Measurements from ENCODE around the gene PLAC8. TPM values are rescaled to one million over a fixed set of nuclear protein-coding genes. Genes with fewer than 3 reads are reported as not detected.

Gene PLAC8
- total and polyA plus RNA-seq, 7 donors, result 0.13 to 1.6 (median 0.88) TPM

GRCh38 chr4:83040269-83040668 is 74.3 kb downstream of the PLAC8 start:
- Histone ChIP-seq H3K4me3 (no peak overlapping the region), H3K9me3 (no peaks in the 10 kb centered on the region), H3K36me3 (ENCODE audit: insufficient read depth in 1 of 2, low read depth in 1 of 2) (peaks cover 0 to 2% of the 10 kb centered on the region in 2 donors), H3K27me3 (ENCODE audit: insufficient read depth in 3 of 3, low read length in 2 of 3) (no peaks in the 10 kb centered on the region), H3K27ac (peak overlapping the region; percentile 4), H3K4me1 (peaks cover 32% of the 10 kb centered on the region)
- no peak for DNase-seq
- no peak for TF ChIP-seq CTCF (IDR thresholded peaks at IDR 0.05)
- ATAC-seq, result no peak
- 80 to 90% (median 84%) methylated on average over 3 of the region's 3 CpGs for WGBS, 3 donors
- intact Hi-C loops (cut with DNase I), result no loop called here

Other genes with a start within 250 kb of the PLAC8 start
- gene SEC31A, start 223.6 kb downstream of the PLAC8 start, total RNA-seq, result 100 to 1,000 TPM in 3 of 4 donors, 10 to 100 TPM in 1; 94.6 to 117 (median 106) TPM
- gene SEC31A, start 223.6 kb downstream of the PLAC8 start, polyA plus RNA-seq, result 100 to 1,000 TPM in 1 of 3 donors, 10 to 100 TPM in 2; 77.7 to 120 (median 98.0) TPM
- 10 to 100 TPM in 1 of 4 donors, 1 to 10 TPM in 3; 7.3 to 10.2 (median 7.8) TPM for gene THAP9, start 214.0 kb downstream of the PLAC8 start, total RNA-seq
- gene THAP9, start 214.0 kb downstream of the PLAC8 start, polyA plus RNA-seq, result 1 to 10 TPM; 3.4 to 8.4 (median 5.6) TPM
- 10 to 100 TPM in 2 of 4 donors, 1 to 10 TPM in 2; 6.3 to 13.6 (median 9.6) TPM for gene LIN54, start 103.9 kb downstream of the PLAC8 start, total RNA-seq
- 10 to 100 TPM in 1 of 3 donors, 1 to 10 TPM in 2; 4.9 to 14.7 (median 5.0) TPM for gene LIN54, start 103.9 kb downstream of the PLAC8 start, polyA plus RNA-seq
- gene COPS4, start 79.5 kb downstream of the PLAC8 start, total RNA-seq, result 10 to 100 TPM; 51.2 to 71.7 (median 65.8) TPM
- 10 to 100 TPM; 32.5 to 89.8 (median 42.6) TPM for gene COPS4, start 79.5 kb downstream of the PLAC8 start, polyA plus RNA-seq
- gene COQ2, start 170.1 kb upstream of the PLAC8 start, total RNA-seq, result 10 to 100 TPM; 11.6 to 29.1 (median 20.3) TPM
- gene COQ2, start 170.1 kb upstream of the PLAC8 start, polyA plus RNA-seq, result 10 to 100 TPM in 1 of 3 donors, 1 to 10 TPM in 2; 6.4 to 12.4 (median 7.6) TPM
- under 1 TPM; 0.34 to 0.64 (median 0.43) TPM for gene HPSE, start 220.1 kb upstream of the PLAC8 start, total RNA-seq
- under 1 TPM; 0.06 to 0.13 (median 0.08) TPM for gene HPSE, start 220.1 kb upstream of the PLAC8 start, polyA plus RNA-seq

Data from psoas muscle (tissue), 8 donors.